ENCODE data around the gene ARFGAP3. TPM values are rescaled to one million over a fixed set of nuclear protein-coding genes. Genes with fewer than 3 reads are reported as not detected.
"Not testable (repeated sequence)": the region's sequence is repeated elsewhere in the genome, so short reads cannot be mapped to it uniquely, and the experiment has no call there.

The ARFGAP3 gene
- total RNA-seq, 1 donor from 2014 or later: 58.4 TPM

- peak; percentile 43 to 73 for DNase-seq (ENCODE audit: low read depth in 2 of 2)
These were observed 87.3 kb downstream of the ARFGAP3 start for GRCh38 chr22:42769574-42770447.

DNA sequence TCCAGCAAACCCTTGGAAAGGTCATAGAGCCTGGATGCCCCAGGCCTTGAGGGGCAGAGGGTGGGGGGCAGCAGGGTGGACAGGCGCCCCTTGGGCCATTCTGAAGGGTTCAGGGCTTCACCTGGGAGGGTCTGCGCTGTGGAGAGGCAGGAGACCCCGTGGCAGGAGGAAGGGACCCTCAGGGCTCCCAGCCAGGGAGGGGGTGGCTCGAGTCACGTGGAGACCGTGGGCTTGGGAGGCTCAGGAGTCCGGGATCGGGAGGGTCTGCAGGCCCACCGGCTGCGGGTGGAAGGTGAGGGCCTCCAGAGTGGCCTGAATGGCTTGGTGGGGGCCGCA, 87.9 kb downstream of the ARFGAP3 start:
- DNase-seq (ENCODE audit: low read depth in 2 of 2): no peak

DNA sequence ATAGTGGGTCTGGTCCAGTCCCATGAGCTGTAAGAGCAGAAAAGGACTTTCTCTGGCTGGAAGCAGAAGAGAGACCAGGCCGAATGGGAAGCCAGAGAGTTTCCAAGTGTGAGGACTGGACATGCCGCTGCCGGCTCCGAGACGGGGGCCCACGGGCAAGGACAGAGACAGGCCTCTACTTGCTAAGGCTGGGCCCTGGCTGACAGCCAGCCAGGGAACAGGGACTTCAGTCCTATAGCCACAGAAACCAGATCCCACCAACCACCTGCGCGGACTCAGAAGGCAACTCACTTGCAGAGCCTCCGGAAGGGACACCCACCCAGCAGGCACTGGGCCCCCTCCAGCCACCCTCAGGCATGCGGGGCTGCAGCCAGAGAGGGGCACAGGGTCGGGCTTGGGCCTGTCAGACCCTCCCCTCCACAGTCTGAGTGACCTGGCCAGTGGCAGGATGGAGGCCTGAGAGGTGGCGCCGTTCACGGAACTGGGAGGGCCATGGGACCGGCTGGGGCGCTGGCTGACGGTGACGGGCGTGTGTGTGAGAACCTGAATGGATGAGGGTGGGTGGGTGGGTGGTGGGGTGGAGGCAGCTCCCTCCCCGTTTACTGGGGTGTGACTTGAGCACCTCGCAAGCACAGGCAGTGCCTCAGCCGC, 88.6 kb downstream of the ARFGAP3 start:
- no peak for DNase-seq (ENCODE audit: low read depth in 2 of 2)

DNA sequence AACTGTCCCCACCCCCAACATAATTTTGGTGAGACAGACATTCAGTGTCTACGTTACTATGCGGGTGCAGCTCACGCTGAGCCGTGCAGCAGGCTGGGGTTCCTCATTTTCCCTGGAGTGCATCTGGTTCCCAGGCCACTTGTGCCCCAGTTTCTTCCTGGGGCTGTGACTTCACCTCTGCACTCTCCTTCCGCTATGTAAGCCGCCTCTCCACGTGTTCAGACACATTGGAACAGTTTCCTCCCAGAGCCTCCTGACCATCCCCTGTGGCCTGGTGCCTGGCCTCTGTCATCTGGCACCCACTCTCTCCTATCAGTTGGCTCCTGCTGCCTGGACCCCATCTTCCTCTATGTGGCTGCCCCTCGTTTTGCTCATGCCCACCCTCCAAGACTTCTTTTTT, 90.2 kb downstream of the ARFGAP3 start:
- no peak for DNase-seq (ENCODE audit: low read depth in 2 of 2)

DNA sequence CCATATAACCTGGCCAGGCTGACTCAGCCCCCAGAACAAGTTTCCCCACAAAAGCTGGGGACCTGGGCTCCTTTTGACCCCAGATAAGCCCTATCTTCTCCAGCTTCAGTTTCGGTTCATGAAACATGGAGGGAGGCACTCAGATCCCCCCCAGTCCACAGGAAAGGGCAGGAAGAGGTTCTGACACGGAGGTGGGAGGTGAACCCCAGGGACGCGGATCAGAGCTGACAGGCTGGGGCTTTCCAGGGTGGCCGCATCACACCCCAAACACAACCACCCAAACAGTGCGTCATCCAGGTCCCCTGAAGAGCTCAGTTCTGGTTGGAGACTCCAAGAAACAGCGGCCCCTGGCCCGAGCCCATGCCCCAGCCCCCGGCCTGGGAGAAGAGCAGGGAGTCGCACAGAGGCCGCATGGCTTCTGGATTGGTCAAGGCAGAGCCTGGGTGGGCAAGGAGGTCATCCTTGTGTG, 92.1 kb downstream of the ARFGAP3 start:
- no peak for DNase-seq (ENCODE audit: low read depth in 2 of 2)

GRCh38 chr22:42763965-42764480, 93.0 kb downstream of the ARFGAP3 start:
- no peak for DNase-seq (ENCODE audit: low read depth in 2 of 2)

GRCh38 chr22:42760806-42761565, 96.1 kb downstream of the ARFGAP3 start:
- DNase-seq (ENCODE audit: low read depth in 2 of 2): no peak

DNA sequence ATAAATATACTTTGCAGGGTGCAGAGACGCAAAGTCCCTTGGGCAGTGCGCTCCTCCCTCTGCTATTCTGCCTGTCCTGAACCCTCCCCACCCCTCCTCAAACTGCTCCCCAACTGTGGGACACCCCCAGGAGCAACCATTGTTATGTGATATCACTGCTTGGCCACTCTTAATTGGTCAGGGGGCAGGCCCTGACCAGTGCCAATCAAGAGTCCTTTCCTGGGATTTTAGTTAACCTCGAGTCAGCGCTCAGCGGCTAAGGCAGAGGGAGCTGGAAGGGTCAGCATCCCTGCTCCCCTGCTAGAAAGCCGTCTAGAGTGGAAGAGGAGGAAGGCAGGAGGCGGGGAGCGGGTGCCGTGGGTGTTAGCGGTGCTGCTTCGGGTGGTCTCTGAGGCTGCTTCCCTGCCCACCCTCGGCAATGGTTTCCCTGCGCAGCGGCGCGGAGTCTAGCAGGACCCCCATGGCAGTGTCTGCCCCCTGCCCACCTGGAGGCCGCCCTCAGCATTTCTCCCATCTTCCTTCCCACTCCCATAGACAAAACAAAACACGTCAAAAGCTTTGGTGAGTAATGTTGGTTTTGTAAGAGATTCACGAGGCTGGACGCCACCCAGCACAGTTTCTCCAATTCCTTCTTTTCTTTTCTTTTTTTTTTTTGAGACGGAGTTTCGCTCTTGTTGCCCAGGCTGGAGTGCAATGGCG, 98.0 kb downstream of the ARFGAP3 start:
- no peak for DNase-seq (ENCODE audit: low read depth in 2 of 2)

- peak; percentile 49 to 61 for DNase-seq (ENCODE audit: low read depth in 2 of 2)
These were observed 101.5 kb downstream of the ARFGAP3 start for GRCh38 chr22:42755553-42755952.

- not testable (repeated sequence) for DNase-seq (ENCODE audit: low read depth in 2 of 2)
These were observed 102.0 kb downstream of the ARFGAP3 start for GRCh38 chr22:42755121-42755520.

GRCh38 chr22:42754658-42755057, 102.4 kb downstream of the ARFGAP3 start:
- DNase-seq (ENCODE audit: low read depth in 2 of 2): no peak

DNA sequence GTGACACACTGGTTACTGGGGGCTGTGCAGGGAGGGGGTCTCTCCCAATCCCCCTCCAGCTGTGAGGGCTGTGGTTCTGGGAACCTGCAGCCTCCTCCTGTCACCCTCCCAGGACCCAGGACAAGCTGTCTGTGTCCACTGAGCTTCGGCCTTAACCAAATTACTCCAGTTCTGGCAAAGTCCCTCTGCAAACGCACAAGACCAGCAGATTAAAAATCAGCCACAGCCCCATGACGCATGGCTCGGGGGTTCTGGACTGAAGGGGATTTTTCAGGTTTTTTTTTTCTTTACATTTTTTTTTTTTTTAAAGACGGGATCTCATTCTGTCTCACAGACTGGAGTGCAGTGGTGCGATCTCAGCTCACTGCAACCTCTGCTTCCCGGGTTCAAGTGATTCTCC, 104.2 kb downstream of the ARFGAP3 start:
- DNase-seq (ENCODE audit: low read depth in 2 of 2): no peak

GRCh38 chr22:42752230-42752746, 104.8 kb downstream of the ARFGAP3 start:
- no peak for DNase-seq (ENCODE audit: low read depth in 2 of 2)

- not testable (repeated sequence) for DNase-seq (ENCODE audit: low read depth in 2 of 2)
These were observed 106.7 kb downstream of the ARFGAP3 start for GRCh38 chr22:42750421-42750820.

GRCh38 chr22:42747701-42748513, 109.2 kb downstream of the ARFGAP3 start:
- peak; percentile 43 to 68 for DNase-seq (ENCODE audit: low read depth in 2 of 2)

Other genes starting within 250 kb of the ARFGAP3 start
- 23.0 and 27.2 TPM in 2 replicates for gene POLDIP3, start 242.4 kb downstream of the ARFGAP3 start, total RNA-seq
- gene ATP5MGL, start 216.7 kb downstream of the ARFGAP3 start, total RNA-seq: 0.25 and 0.39 TPM in 2 replicates
- gene CYB5R3, start 207.9 kb downstream of the ARFGAP3 start, total RNA-seq: 105 and 190 TPM in 2 replicates
- 43.8 and 70.8 TPM in 2 replicates for gene A4GALT, start 136.4 kb downstream of the ARFGAP3 start, total RNA-seq
- gene PACSIN2, start 157.9 kb upstream of the ARFGAP3 start, total RNA-seq: 68.0 and 85.1 TPM in 2 replicates
- 8.2 and 10.9 TPM in 2 replicates for gene TTLL1, start 232.1 kb upstream of the ARFGAP3 start, total RNA-seq